Neural progenitor cell (in vitro differentiated cells): ENCODE results near the gene HHATL.

Experiments
- EZH2 ChIP-seq: fragments of 200-600 bp; sonication (generic); IDR thresholded peaks from 2 replicates; pipeline ENCODE4 v1.6.1; 2017; ENCODE audit warnings: antibody characterized with exemption, mild to moderate bottlenecking, moderate library complexity
- EZH2phosphoT487 ChIP-seq: fragments of 200-600 bp; sonication (generic); IDR thresholded peaks from 2 replicates; pipeline ENCODE4 v1.6.1; 2017; ENCODE audit warnings: antibody characterized with exemption
- TF ChIP-seq, protein P1 (sequence below): fragments of 200-600 bp; sonication (generic); IDR thresholded peaks from 2 replicates; pipeline ENCODE4 v1.5.1; 2017; ENCODE audit warnings: antibody characterized with exemption, mild to moderate bottlenecking

- no peak for TF ChIP-seq EZH2phosphoT487
- TF ChIP-seq EZH2 = no peak
- TF ChIP-seq, protein P1, sequence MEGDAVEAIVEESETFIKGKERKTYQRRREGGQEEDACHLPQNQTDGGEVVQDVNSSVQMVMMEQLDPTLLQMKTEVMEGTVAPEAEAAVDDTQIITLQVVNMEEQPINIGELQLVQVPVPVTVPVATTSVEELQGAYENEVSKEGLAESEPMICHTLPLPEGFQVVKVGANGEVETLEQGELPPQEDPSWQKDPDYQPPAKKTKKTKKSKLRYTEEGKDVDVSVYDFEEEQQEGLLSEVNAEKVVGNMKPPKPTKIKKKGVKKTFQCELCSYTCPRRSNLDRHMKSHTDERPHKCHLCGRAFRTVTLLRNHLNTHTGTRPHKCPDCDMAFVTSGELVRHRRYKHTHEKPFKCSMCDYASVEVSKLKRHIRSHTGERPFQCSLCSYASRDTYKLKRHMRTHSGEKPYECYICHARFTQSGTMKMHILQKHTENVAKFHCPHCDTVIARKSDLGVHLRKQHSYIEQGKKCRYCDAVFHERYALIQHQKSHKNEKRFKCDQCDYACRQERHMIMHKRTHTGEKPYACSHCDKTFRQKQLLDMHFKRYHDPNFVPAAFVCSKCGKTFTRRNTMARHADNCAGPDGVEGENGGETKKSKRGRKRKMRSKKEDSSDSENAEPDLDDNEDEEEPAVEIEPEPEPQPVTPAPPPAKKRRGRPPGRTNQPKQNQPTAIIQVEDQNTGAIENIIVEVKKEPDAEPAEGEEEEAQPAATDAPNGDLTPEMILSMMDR = no peak
These were observed 1.7 kb upstream of the HHATL start for GRCh38 chr3:42704136-42704841.
